ENCODE results near the gene CYRIA.

CYRIA gene

GRCh38 chr2:16666449-16666801, 791 bp upstream of the CYRIA start:
- DNase-seq = peak; percentile 52

GRCh38 chr2:16664809-16665747, 556 bp downstream of the CYRIA start:
- DNase-seq = no peak

- peak; percentile 51 for DNase-seq
Measured at GRCh38 chr2:16664052-16664731, 1.4 kb downstream of the CYRIA start.

GRCh38 chr2:16663121-16663905, 2.3 kb downstream of the CYRIA start:
- DNase-seq = no peak

- DNase-seq = peak; percentile 53
Measured at GRCh38 chr2:16661936-16662839, 3.4 kb downstream of the CYRIA start.

- no peak for DNase-seq
Measured at GRCh38 chr2:16661526-16661925, 4.1 kb downstream of the CYRIA start.

- no peak for DNase-seq
Measured at GRCh38 chr2:16660556-16660955, 5.1 kb downstream of the CYRIA start.

GRCh38 chr2:16660114-16660513, 5.5 kb downstream of the CYRIA start:
- no peak for DNase-seq

GRCh38 chr2:16658076-16658739, 7.4 kb downstream of the CYRIA start:
- DNase-seq = no peak

GRCh38 chr2:16657671-16658070, 8.0 kb downstream of the CYRIA start:
- no peak for DNase-seq

GRCh38 chr2:16656784-16657391, 8.7 kb downstream of the CYRIA start:
- DNase-seq = no peak

- no peak for DNase-seq
Measured at GRCh38 chr2:16655905-16656642, 9.6 kb downstream of the CYRIA start.

GRCh38 chr2:16655445-16655837, 10.2 kb downstream of the CYRIA start:
- DNase-seq = no peak

GRCh38 chr2:16654833-16655444, 10.7 kb downstream of the CYRIA start:
- no peak for DNase-seq

GRCh38 chr2:16653799-16654198, 11.8 kb downstream of the CYRIA start:
- DNase-seq = no peak

GRCh38 chr2:16653083-16653375, 12.6 kb downstream of the CYRIA start:
- no peak for DNase-seq

- no peak for DNase-seq
Measured at GRCh38 chr2:16652296-16653082, 13.1 kb downstream of the CYRIA start.

GRCh38 chr2:16650287-16651249, 15.1 kb downstream of the CYRIA start:
- peak; percentile 56 for DNase-seq
